Hepatocyte (in vitro differentiated cells): ENCODE measurements around the gene NAV1. TPM values are rescaled to one million over a fixed set of nuclear protein-coding genes. Genes with fewer than 3 reads are reported as not detected.
A peak's percentile ranks its signal among the peaks of the same experiment; 100 is the strongest.

Source experiments
- DNase-seq: peaks from one replicate; pipeline ENCODE4 v3.0.0-alpha.2; 2016; ENCODE audit warnings: low spot score
- H2AFZ ChIP-seq: fragments of 200-600 bp; sonication (generic); 2 replicates; pipeline ENCODE4 v1.6.0; 2016; ENCODE audit warnings: antibody characterized with exemption, mild to moderate bottlenecking
- H3K27ac ChIP-seq: fragments of 200-600 bp; sonication (generic); 2 replicates; pipeline ENCODE4 v1.5.1; 2016; ENCODE audit warnings: mild to moderate bottlenecking
- H3K27me3 ChIP-seq: fragments of 200-600 bp; sonication (generic); 2 replicates; pipeline ENCODE4 v1.6.1; 2016
- H3K36me3 ChIP-seq: fragments of 200-600 bp; sonication (generic); replicated peaks from 2 replicates; pipeline ENCODE4 v1.5.1; 2016; ENCODE audit warnings: low read depth; ENCODE audit not compliant: insufficient read depth
- H3K4me1 ChIP-seq: fragments of 200-600 bp; sonication (generic); 2 replicates; pipeline ENCODE4 v1.5.1; 2016; ENCODE audit warnings: mild to moderate bottlenecking, moderate library complexity; ENCODE audit not compliant: insufficient read depth
- H3K4me2 ChIP-seq: fragments of 200-600 bp; sonication (generic); 2 replicates; pipeline ENCODE4 v1.6.0; 2016
- H3K4me3 ChIP-seq: fragments of 200-600 bp; sonication (generic); 2 replicates; pipeline ENCODE4 v1.5.1; 2016; ENCODE audit warnings: mild to moderate bottlenecking
- H3K79me2 ChIP-seq: fragments of 200-600 bp; sonication (generic); 2 replicates; pipeline ENCODE4 v1.6.0; 2017; ENCODE audit warnings: mild to moderate bottlenecking
- H3K9me2 ChIP-seq: fragments of 200-600 bp; sonication (generic); replicated peaks from 2 replicates; pipeline ENCODE4 v1.6.0; 2017; ENCODE audit warnings: mild to moderate bottlenecking; ENCODE audit not compliant: insufficient read depth
- H3K9me3 ChIP-seq: fragments of 200-600 bp; sonication (generic); 2 replicates; pipeline ENCODE4 v1.5.1; 2016; ENCODE audit warnings: low read depth, mild to moderate bottlenecking
- H4K20me1 ChIP-seq: fragments of 200-600 bp; sonication (generic); 2 replicates; pipeline ENCODE4 v1.6.0; 2016; ENCODE audit warnings: mild to moderate bottlenecking; ENCODE audit not compliant: insufficient read depth, poor library complexity, severe bottlenecking
- EZH2 ChIP-seq: fragments of 200-600 bp; sonication (generic); IDR thresholded peaks from 2 replicates; pipeline ENCODE4 v1.6.1; 2016; ENCODE audit warnings: antibody characterized with exemption, mild to moderate bottlenecking, borderline replicate concordance
- EZH2phosphoT487 ChIP-seq: fragments of 200-600 bp; sonication (generic); IDR thresholded peaks from one replicate; pipeline ENCODE4 v1.6.1; 2018; ENCODE audit warnings: antibody characterized with exemption, mild to moderate bottlenecking, low read depth, moderate library complexity; ENCODE audit not compliant: unreplicated experiment, severe bottlenecking
- WGBS: methylation state at CpG from one replicate; pipeline ENCODE4 v1.1.6; 2016; ENCODE audit warnings: low lambda C conversion rate; ENCODE audit errors: missing lambda C conversion rate; 5-methylcytosine and 5-hydroxymethylcytosine counted together
- polyA plus RNA-seq: library from polyadenylated mRNA; unstranded; fragments of >200 nt; fragmentation: Nextera tagmentation; extraction: Ambion mirVana; gene quantifications from 2 replicates; pipeline ENCODE4 v1.2.1, GENCODE V29; 2016
- total RNA-seq: library from RNA; depleted of rRNA; stranded (reverse); fragments of >200 nt; gene quantifications from 2 replicates; pipeline ENCODE4 v1.2.3, GENCODE V29; 2014
- TF ChIP-seq, protein P1 (sequence below): fragments of 200-600 bp; sonication (generic); IDR thresholded peaks from 2 replicates; pipeline ENCODE4 v1.5.1; 2016; ENCODE audit warnings: antibody characterized with exemption, mild to moderate bottlenecking; ENCODE audit not compliant: poor library complexity

The NAV1 gene
- total and polyA plus RNA-seq, 2 experiments from 2014 or later: 15.2 to 18.3 TPM

DNA sequence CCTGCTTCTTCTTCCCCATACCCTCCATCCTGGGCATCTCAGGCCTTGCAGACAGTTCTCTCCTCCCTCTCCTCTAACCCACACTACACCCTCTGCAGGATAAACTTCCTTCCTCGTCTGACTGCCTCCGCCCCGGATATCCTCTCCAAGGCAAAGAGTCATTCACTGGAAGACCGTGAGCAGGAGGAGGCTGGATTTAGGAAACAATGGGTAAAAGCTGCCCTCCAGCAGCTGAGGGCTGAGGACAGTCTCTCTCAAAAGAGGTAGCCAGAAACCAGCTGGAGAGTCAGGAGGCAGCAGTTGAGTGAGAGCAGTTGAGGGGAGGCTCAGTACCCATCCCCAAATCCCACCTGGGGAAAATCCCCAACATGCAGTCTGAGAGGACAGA is 33.4 kb upstream of the NAV1 start:
- Histone ChIP-seq H4K20me1 (no peaks in the 10 kb centered on the region), H3K4me1 (peaks cover 41% of the 10 kb centered on the region), H3K9me3 (no peaks in the 10 kb centered on the region), H3K4me3 (no peak overlapping the region), H3K27ac (peak overlapping the region; percentile 96), H3K79me2 (peaks cover 3% of the 10 kb centered on the region), H3K9me2 (no peaks in the 10 kb centered on the region), H3K4me2 (peak overlapping the region; percentile 78), H2AFZ (no peak overlapping the region), H3K36me3 (no peaks in the 10 kb centered on the region), H3K27me3 (no peaks in the 10 kb centered on the region)
- TF ChIP-seq, protein P1, sequence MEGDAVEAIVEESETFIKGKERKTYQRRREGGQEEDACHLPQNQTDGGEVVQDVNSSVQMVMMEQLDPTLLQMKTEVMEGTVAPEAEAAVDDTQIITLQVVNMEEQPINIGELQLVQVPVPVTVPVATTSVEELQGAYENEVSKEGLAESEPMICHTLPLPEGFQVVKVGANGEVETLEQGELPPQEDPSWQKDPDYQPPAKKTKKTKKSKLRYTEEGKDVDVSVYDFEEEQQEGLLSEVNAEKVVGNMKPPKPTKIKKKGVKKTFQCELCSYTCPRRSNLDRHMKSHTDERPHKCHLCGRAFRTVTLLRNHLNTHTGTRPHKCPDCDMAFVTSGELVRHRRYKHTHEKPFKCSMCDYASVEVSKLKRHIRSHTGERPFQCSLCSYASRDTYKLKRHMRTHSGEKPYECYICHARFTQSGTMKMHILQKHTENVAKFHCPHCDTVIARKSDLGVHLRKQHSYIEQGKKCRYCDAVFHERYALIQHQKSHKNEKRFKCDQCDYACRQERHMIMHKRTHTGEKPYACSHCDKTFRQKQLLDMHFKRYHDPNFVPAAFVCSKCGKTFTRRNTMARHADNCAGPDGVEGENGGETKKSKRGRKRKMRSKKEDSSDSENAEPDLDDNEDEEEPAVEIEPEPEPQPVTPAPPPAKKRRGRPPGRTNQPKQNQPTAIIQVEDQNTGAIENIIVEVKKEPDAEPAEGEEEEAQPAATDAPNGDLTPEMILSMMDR: no peak
- TF ChIP-seq EZH2phosphoT487 (no peak), EZH2 (no peak)
- WGBS: 43% methylated on average over 4 of the region's 4 CpGs
- DNase-seq: no peak

DNA sequence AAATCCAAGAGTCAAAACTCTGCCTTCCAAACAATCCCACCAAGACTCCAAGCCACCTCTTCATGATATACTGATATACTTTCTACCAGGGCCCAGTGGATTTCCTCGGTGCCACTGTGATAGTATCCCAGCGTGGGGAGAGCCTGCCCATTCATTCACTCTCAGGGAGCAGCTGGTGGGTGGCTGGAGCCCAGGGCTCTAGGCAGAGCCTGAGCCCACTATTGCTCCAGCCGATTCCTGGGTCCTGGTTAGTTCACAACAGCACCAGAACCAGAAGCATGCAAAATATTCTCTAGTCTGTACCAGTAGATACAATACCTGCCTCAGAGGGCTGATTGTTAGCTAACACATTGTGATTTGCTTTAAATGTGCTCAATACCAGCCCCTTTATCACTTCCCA is 32.8 kb upstream of the NAV1 start:
- WGBS: 96% methylated on average over 3 of the region's 3 CpGs
- H3K27me3 ChIP-seq: no peaks in the 10 kb centered on the region
- H3K4me2 ChIP-seq: peak overlapping the region; percentile 78
- no peaks in the 10 kb centered on the region for H3K36me3 ChIP-seq
- peaks cover 3% of the 10 kb centered on the region for H3K79me2 ChIP-seq
- no peaks in the 10 kb centered on the region for H4K20me1 ChIP-seq
- TF ChIP-seq EZH2: no peak
- TF ChIP-seq, protein P1: no peak
- H3K9me3 ChIP-seq: no peaks in the 10 kb centered on the region
- H2AFZ ChIP-seq: no peak overlapping the region
- no peak overlapping the region for H3K4me3 ChIP-seq
- no peaks in the 10 kb centered on the region for H3K9me2 ChIP-seq
- no peak for DNase-seq
- H3K4me1 ChIP-seq: peaks cover 35% of the 10 kb centered on the region
- H3K27ac ChIP-seq: peak overlapping the region; percentile 96

DNA sequence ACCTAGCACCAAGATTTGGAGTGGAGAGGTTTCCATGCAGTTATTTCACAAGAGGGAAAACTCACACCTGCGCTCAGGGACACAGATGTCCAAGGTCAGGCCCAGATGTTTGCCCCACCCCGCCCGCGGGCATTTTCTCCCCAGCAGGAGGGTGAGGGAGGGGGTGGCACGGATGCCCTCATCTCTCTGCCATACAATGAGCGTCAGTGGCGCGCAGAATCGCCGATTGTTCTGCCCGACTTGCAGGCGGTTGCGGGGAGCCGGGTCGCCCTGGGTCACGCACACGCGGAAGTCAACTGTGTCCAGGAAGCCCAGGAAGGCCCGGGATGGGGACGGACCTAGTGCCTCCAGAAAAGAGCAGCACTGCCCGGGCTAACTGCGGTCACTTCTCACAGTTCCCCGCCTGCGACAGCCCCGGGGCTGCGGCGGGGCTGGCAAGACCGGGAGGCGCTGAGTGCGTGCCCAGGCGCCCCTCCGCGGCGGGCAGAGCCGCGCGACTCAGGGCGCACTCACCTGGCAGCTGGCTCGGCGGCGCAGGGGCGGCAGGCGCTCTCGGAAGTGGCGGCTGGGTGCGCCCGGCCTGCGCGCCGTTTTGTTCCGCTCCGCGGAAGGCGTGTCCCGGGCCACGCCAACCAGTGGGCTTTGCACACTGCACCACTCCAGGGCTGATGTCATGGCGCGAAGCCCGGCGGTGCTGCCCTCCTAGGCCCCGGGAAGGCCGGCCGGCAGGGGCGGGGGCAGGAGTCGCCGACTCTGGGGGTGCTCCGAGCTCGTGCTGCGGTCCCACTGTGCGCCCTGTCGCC is 32.2 kb upstream of the NAV1 start, which contains the start of gene CSRP1:
CSRP1 (minus strand) TSS at position 567 of the 803 bp plus-strand sequence. CDS start 10,820 bp downstream, outside the sequence.
- Histone ChIP-seq H3K4me3 (peak within 1 kb of the TSS; percentile 17), H3K79me2 (no peaks in the 10 kb centered on the region), H3K36me3 (no peaks in the 10 kb centered on the region), H4K20me1 (no peaks in the 10 kb centered on the region), H3K4me1 (peaks cover 30% of the 10 kb centered on the region), H3K9me3 (no peaks in the 10 kb centered on the region), H2AFZ (no peak within 1 kb of the TSS), H3K4me2 (peak within 1 kb of the TSS; percentile 78), H3K27ac (peak within 1 kb of the TSS; percentile 96), H3K9me2 (no peaks in the 10 kb centered on the region), H3K27me3 (no peaks in the 10 kb centered on the region)
- DNase-seq: peak; percentile 83
- 35% methylated on average over 60 of the region's 71 CpGs for WGBS
- TF ChIP-seq EZH2: no peak
- no peak for TF ChIP-seq EZH2phosphoT487
- TF ChIP-seq, protein P1: no peak
